ENCODE results near the gene NDUFA13.

- TF ChIP-seq CTCF (IDR thresholded peaks at IDR 0.05; ENCODE audit: low read length) (no peak), EZH2 (optimal IDR thresholded peaks at IDR 0.05; ENCODE audit: low read depth, low read length) (no peak), EZH2phosphoT487 (IDR thresholded peaks at IDR 0.05; ENCODE audit: low read length) (no peak)
Measured at GRCh38 chr19:19532806-19533701, 17.0 kb downstream of the NDUFA13 start.
